ENCODE results near the gene DNER. TPM values are rescaled to one million over a fixed set of nuclear protein-coding genes. Genes with fewer than 3 reads are reported as not detected.
"Not testable (repeated sequence)": the region's sequence is repeated elsewhere in the genome, so short reads cannot be mapped to it uniquely, and the experiment has no call there.

DNER gene, protein sequence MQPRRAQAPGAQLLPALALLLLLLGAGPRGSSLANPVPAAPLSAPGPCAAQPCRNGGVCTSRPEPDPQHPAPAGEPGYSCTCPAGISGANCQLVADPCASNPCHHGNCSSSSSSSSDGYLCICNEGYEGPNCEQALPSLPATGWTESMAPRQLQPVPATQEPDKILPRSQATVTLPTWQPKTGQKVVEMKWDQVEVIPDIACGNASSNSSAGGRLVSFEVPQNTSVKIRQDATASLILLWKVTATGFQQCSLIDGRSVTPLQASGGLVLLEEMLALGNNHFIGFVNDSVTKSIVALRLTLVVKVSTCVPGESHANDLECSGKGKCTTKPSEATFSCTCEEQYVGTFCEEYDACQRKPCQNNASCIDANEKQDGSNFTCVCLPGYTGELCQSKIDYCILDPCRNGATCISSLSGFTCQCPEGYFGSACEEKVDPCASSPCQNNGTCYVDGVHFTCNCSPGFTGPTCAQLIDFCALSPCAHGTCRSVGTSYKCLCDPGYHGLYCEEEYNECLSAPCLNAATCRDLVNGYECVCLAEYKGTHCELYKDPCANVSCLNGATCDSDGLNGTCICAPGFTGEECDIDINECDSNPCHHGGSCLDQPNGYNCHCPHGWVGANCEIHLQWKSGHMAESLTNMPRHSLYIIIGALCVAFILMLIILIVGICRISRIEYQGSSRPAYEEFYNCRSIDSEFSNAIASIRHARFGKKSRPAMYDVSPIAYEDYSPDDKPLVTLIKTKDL
- 0.51 and 1.8 TPM in 2 replicates for total RNA-seq

DNA sequence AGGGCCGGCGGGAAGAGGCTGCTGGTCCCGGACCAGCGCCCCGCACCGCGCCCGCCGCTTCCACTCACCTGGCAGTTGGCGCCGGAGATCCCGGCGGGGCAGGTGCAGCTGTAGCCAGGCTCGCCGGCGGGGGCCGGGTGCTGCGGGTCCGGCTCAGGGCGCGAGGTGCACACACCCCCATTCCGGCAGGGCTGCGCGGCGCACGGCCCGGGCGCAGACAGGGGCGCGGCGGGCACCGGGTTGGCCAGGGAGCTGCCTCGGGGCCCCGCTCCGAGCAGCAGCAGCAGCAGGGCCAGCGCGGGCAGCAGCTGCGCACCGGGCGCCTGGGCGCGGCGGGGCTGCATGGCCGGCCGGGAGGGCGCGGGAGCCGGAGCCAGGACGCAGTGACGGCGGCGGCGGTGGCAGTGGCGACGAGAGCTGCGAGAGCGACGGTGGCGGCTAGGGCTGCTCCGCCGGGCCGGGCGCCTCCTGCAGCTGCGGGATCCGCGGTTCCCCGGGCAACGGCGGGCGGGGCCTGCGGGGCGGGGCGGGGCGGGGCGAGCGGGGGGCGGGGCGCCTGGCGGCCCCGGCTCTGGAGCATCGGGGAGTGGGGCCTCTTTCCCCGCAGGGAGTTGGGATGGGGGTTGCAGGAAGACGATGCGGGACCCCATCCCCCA lies at the start of gene DNER:
DNER (minus strand) TSS at position 476 of the 656 bp plus-strand sequence; CDS start at position 344, 132 bp downstream.
- no peak for DNase-seq (ENCODE audit: low read depth)
- TF ChIP-seq, protein P1, sequence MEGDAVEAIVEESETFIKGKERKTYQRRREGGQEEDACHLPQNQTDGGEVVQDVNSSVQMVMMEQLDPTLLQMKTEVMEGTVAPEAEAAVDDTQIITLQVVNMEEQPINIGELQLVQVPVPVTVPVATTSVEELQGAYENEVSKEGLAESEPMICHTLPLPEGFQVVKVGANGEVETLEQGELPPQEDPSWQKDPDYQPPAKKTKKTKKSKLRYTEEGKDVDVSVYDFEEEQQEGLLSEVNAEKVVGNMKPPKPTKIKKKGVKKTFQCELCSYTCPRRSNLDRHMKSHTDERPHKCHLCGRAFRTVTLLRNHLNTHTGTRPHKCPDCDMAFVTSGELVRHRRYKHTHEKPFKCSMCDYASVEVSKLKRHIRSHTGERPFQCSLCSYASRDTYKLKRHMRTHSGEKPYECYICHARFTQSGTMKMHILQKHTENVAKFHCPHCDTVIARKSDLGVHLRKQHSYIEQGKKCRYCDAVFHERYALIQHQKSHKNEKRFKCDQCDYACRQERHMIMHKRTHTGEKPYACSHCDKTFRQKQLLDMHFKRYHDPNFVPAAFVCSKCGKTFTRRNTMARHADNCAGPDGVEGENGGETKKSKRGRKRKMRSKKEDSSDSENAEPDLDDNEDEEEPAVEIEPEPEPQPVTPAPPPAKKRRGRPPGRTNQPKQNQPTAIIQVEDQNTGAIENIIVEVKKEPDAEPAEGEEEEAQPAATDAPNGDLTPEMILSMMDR (IDR thresholded peaks at IDR 0.05; ENCODE audit: insufficient read depth, low read length, severe bottlenecking) = no peak
- H3K27me3 ChIP-seq (ENCODE audit: control insufficient read depth, insufficient read depth, low read length) = peaks cover 20% of the 10 kb centered on the region
- H3K36me3 ChIP-seq (ENCODE audit: control insufficient read depth, insufficient read depth, low read length) = no peaks in the 10 kb centered on the region
- FAIRE-seq = no peak
- H3K4me3 ChIP-seq (ENCODE audit: low read depth, low read length) = peak within 1 kb of the TSS; percentile 29

DNA sequence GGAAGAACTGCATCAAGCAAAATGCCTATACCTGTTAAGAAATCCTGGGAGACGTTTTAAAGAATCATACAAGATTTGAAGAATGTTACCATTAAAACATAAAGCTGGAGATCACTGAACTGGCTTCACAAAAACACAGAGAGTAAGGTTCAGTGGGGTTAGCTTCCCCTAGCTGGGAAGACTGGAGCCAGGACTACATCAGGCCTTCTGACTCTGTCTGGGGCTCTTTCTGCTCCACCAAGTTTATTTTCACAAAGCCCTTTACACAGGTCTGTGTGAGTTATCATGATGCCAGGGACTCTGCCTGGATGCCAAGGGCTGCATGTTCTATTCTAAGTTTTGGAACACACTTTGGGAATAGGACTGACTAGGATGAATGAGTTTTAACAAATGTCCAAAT lies 47.3 kb upstream of the DNER start:
- H3K27me3 ChIP-seq (ENCODE audit: control insufficient read depth, insufficient read depth, low read length) = no peaks in the 10 kb centered on the region
- TF ChIP-seq, protein P1 (IDR thresholded peaks at IDR 0.05; ENCODE audit: insufficient read depth, low read length, severe bottlenecking) = no peak
- no peak for FAIRE-seq

DNA sequence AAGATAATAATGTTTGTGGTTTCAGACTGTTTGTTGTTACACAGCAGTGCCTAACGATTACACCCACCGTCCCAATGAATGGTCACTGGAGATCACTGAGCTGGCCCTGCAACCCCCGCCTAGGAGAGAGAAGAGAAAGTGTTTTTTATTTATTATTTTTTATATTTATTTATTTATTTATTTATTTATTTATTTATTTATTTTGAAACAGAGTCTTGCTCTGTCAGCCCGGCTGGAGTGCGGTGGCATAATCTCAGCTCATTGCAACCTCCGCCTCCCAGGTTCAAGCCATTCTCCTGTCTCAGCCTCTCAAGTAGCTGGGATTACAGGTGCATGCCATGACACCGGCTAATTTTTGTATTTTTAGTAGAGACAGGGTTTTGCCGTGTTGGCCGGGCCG lies 43.1 kb upstream of the DNER start:
- not testable (repeated sequence) for H3K4me3 ChIP-seq (ENCODE audit: low read depth, low read length); FAIRE-seq; H3K36me3 ChIP-seq (ENCODE audit: control insufficient read depth, insufficient read depth, low read length); H3K27me3 ChIP-seq (ENCODE audit: control insufficient read depth, insufficient read depth, low read length); DNase-seq (ENCODE audit: low read depth)

More for the DNA sequence above, 47.3 kb upstream of the DNER start:
- Histone ChIP-seq H3K4me3 (ENCODE audit: low read depth, low read length) (no peak overlapping the region), H3K36me3 (ENCODE audit: control insufficient read depth, insufficient read depth, low read length) (peaks cover 4% of the 10 kb centered on the region)
- no peak for DNase-seq (ENCODE audit: low read depth)

DNA sequence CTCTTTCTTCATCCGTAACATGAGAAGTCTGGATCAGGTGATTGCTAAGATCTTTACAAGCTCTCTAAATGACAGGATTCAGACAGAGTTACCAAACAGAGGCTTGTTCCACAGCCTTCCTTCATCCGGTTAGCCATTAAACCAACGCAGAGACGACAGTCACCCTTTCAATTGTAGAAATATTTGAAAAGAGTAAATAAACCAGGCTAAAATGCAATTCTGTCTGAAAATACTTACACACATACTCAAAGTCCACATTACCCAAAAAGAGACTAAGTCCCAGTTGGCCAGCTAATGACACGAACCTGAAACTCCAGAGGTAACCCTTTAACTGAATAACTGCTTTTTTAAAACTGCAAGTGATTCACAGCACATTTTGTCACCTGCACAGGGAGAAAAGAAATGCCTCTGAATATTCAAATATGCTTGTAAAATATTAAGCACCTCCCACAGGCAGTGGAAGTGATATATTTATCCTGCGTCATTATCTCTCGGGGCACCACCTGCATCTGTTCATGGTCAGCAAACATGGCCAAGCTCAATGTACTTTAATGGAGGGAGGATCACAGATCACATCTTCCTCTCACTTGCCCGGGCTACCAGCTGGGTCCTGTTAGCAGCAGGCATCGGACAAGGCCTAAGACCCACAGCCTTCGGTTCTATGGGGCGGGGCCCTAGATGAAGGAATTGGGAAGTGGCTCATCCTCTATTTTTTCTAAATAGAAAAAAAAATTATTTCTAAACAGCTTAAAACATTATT lies 38.8 kb upstream of the DNER start:
- H3K4me3 ChIP-seq (ENCODE audit: low read depth, low read length) = no peak overlapping the region
- FAIRE-seq = no peak
- H3K36me3 ChIP-seq (ENCODE audit: control insufficient read depth, insufficient read depth, low read length) = no peaks in the 10 kb centered on the region
- DNase-seq (ENCODE audit: low read depth) = peak; percentile 15
- TF ChIP-seq, protein P1 (IDR thresholded peaks at IDR 0.05; ENCODE audit: insufficient read depth, low read length, severe bottlenecking) = no peak
- no peaks in the 10 kb centered on the region for H3K27me3 ChIP-seq (ENCODE audit: control insufficient read depth, insufficient read depth, low read length)

DNA sequence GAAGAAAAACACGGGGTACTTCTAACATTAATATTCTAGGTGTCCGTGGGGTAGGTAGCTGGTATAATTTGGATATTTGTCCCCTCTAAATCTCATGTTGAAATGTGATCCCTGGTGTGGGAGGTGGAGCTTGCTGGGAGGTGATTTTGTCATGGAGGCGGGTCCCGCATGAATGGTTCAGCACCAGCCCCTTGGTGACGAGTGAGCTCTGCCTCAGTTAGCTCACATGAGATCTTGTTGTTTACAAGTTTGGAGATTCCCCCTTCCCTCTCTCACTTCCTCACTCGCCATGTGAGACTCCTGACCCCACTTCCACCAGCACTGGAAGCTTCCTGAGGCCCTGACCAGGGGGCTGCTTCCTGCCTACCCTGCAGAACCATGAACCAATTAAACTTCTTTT lies 35.4 kb upstream of the DNER start:
- no peak for DNase-seq (ENCODE audit: low read depth)
- TF ChIP-seq, protein P1 (IDR thresholded peaks at IDR 0.05; ENCODE audit: insufficient read depth, low read length, severe bottlenecking) = no peak
- no peak for FAIRE-seq
- H3K4me3 ChIP-seq (ENCODE audit: low read depth, low read length) = no peak overlapping the region
- no peaks in the 10 kb centered on the region for H3K36me3 ChIP-seq (ENCODE audit: control insufficient read depth, insufficient read depth, low read length)
- no peaks in the 10 kb centered on the region for H3K27me3 ChIP-seq (ENCODE audit: control insufficient read depth, insufficient read depth, low read length)

Measured in bronchial epithelial cell (primary cell).